Measurements from ENCODE around the gene CEACAM19.
"Not testable (repeated sequence)": the region's sequence is repeated elsewhere in the genome, so short reads cannot be mapped to it uniquely, and the experiment has no call there.

CEACAM19 gene

GRCh38 chr19:44658069-44658733 is 13.1 kb upstream of the CEACAM19 start:
- H3K4me3 Mint-ChIP-seq = no peak overlapping the region

DNA sequence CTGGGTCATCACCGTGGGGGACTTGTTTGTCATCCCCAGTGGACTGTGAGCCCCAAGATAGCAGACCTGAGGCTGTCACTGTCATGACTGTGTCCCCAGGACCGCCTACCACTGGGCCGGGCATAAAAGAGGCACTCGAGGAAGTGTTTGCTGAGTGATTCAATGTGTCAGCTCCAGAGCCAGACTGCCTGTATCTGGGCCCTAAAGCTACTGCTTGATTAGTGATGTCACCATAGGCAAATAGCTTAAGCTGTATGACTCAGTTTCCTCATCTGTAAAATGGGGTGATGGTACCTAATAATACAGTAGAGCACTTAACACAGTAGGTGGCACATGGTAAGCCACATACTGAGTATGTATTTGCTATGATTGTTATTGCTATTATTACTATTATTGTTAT is 11.2 kb upstream of the CEACAM19 start:
- Mint-ChIP-seq H3K4me3 (no peak overlapping the region), H3K4me1 (ENCODE audit: low read depth) (peaks cover 3% of the 10 kb centered on the region), H3K36me3 (ENCODE audit: low read depth) (no peaks in the 10 kb centered on the region), H3K27ac (no peak overlapping the region), H3K9me3 (no peaks in the 10 kb centered on the region), H3K27me3 (ENCODE audit: low read depth) (no peaks in the 10 kb centered on the region)

More at GRCh38 chr19:44658069-44658733, 13.1 kb upstream of the CEACAM19 start:
- Mint-ChIP-seq H3K4me1 (ENCODE audit: low read depth) (peaks cover 9% of the 10 kb centered on the region), H3K36me3 (ENCODE audit: low read depth) (no peaks in the 10 kb centered on the region), H3K27me3 (ENCODE audit: low read depth) (no peaks in the 10 kb centered on the region), H3K9me3 (no peaks in the 10 kb centered on the region), H3K27ac (no peak overlapping the region)

DNA sequence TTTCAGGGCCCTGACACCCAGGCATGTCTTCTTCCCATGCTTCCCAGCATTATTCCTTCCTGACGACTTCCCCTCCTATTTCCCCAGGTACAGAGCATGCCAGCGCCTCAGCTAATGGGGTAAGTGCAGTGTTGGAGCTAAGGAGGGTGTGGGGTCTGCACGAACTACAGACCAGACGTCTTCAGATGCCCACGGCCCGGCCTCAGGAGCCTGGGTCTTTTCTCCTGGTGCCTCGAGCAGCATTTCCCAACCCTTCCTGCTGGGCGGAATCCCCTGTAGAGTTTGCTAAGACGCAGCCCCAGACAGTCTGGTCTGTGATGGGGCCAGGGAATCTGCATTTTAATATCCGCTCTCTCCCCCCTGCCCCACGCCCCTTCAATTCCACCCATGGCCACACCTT is 10.1 kb upstream of the CEACAM19 start:
- peaks cover 3% of the 10 kb centered on the region for H3K4me1 Mint-ChIP-seq (ENCODE audit: low read depth)

DNA sequence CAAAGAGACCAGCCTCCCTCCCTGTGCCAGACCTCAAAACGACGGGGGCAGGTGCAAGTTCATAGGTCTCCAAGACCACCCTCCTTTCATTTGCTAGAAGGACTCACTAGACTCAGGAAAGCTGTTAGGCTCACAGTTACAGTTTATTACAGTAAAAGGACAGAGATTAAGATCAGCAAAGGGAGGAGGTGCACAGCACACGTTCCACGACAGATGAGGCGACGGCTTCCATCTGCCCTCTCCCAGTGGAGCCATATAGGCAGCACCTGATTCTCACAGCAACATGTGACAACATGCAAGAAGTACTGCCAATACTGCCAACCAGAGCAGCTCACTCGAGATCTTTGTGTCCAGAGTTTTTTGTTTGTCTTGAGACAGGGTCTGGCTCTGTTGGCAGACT is 9.4 kb upstream of the CEACAM19 start:
- Mint-ChIP-seq H3K4me1 (ENCODE audit: low read depth) (peaks cover 3% of the 10 kb centered on the region), H3K27ac (no peak overlapping the region), H3K27me3 (ENCODE audit: low read depth) (no peaks in the 10 kb centered on the region), H3K9me3 (no peaks in the 10 kb centered on the region), H3K4me3 (no peak overlapping the region), H3K36me3 (ENCODE audit: low read depth) (no peaks in the 10 kb centered on the region)

More for the DNA sequence above, 10.1 kb upstream of the CEACAM19 start:
- H3K9me3 Mint-ChIP-seq = no peaks in the 10 kb centered on the region
- H3K4me3 Mint-ChIP-seq = no peak overlapping the region
- H3K27me3 Mint-ChIP-seq (ENCODE audit: low read depth) = no peaks in the 10 kb centered on the region
- no peaks in the 10 kb centered on the region for H3K36me3 Mint-ChIP-seq (ENCODE audit: low read depth)
- no peak overlapping the region for H3K27ac Mint-ChIP-seq

DNA sequence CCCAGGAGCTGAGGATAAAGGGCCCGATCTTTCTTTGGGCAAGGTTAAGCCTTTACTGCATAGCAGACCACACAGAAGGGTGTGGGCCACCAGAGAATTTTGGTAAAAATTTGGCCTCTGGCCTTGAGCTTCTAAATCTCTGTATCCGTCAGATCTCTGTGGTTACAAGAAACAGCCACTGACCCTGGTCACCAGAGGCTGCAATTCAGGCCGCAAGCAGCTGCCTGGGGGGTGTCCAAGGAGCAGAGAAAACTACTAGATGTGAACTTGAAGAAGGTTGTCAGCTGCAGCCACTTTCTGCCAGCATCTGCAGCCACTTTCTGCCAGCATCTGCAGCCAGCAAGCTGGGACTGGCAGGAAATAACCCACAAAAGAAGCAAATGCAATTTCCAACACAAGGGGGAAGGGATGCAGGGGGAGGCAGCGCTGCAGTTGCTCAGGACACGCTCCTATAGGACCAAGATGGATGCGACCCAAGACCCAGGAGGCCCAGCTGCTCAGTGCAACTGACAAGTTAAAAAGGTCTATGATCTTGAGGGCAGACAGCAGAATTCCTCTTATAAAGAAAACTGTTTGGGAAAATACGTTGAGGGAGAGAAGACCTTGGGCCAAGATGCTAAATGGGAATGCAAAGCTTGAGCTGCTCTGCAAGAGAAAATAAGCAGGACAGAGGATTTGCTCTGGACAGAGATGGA is 8.4 kb upstream of the CEACAM19 start:
- no peaks in the 10 kb centered on the region for H3K27me3 Mint-ChIP-seq (ENCODE audit: low read depth)
- no peak overlapping the region for H3K27ac Mint-ChIP-seq
- no peak overlapping the region for H3K4me3 Mint-ChIP-seq
- H3K4me1 Mint-ChIP-seq (ENCODE audit: low read depth) = no peaks in the 10 kb centered on the region
- H3K36me3 Mint-ChIP-seq (ENCODE audit: low read depth) = no peaks in the 10 kb centered on the region
- H3K9me3 Mint-ChIP-seq = no peaks in the 10 kb centered on the region

DNA sequence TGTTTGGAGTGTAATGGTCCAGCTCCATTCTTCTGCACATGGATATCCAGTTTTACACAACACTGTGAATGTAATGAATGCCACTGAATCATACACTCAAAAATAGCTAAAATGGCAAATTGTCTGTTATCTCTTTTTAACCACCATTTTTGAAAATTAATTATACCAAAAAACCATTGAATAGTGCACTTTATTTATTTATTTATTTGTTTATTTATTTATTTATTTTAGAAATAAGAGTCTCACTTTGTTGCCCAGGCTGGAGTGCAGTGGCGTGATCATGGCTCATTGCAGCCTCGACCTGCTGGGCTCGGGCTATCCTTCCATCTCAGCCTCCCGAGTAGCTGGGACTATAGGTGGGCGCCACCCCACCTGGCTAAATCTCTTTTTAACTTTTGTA is 7.3 kb upstream of the CEACAM19 start:
- H3K4me1 Mint-ChIP-seq (ENCODE audit: low read depth) = no peaks in the 10 kb centered on the region
- H3K27me3 Mint-ChIP-seq (ENCODE audit: low read depth) = no peaks in the 10 kb centered on the region
- H3K27ac Mint-ChIP-seq = no peak overlapping the region
- no peak overlapping the region for H3K4me3 Mint-ChIP-seq
- H3K9me3 Mint-ChIP-seq = no peaks in the 10 kb centered on the region
- no peaks in the 10 kb centered on the region for H3K36me3 Mint-ChIP-seq (ENCODE audit: low read depth)

- H3K9me3 Mint-ChIP-seq = no peaks in the 10 kb centered on the region
- no peaks in the 10 kb centered on the region for H3K4me1 Mint-ChIP-seq (ENCODE audit: low read depth)
- no peaks in the 10 kb centered on the region for H3K36me3 Mint-ChIP-seq (ENCODE audit: low read depth)
- H3K4me3 Mint-ChIP-seq = no peak overlapping the region
- no peaks in the 10 kb centered on the region for H3K27me3 Mint-ChIP-seq (ENCODE audit: low read depth)
- no peak overlapping the region for H3K27ac Mint-ChIP-seq
Observed at GRCh38 chr19:44664976-44665375, 6.3 kb upstream of the CEACAM19 start.

GRCh38 chr19:44666852-44667556 is 4.3 kb upstream of the CEACAM19 start:
- no peaks in the 10 kb centered on the region for H3K36me3 Mint-ChIP-seq (ENCODE audit: low read depth)
- no peaks in the 10 kb centered on the region for H3K4me1 Mint-ChIP-seq (ENCODE audit: low read depth)
- H3K27ac Mint-ChIP-seq = no peak overlapping the region
- no peaks in the 10 kb centered on the region for H3K27me3 Mint-ChIP-seq (ENCODE audit: low read depth)
- no peaks in the 10 kb centered on the region for H3K9me3 Mint-ChIP-seq
- H3K4me3 Mint-ChIP-seq = no peak overlapping the region

- Mint-ChIP-seq H3K4me1 (ENCODE audit: low read depth) (no peaks in the 10 kb centered on the region), H3K27me3 (ENCODE audit: low read depth) (no peaks in the 10 kb centered on the region), H3K36me3 (ENCODE audit: low read depth) (no peaks in the 10 kb centered on the region), H3K4me3 (no peak overlapping the region), H3K27ac (no peak overlapping the region), H3K9me3 (no peaks in the 10 kb centered on the region)
Observed at GRCh38 chr19:44668985-44669764, 2.1 kb upstream of the CEACAM19 start.

DNA sequence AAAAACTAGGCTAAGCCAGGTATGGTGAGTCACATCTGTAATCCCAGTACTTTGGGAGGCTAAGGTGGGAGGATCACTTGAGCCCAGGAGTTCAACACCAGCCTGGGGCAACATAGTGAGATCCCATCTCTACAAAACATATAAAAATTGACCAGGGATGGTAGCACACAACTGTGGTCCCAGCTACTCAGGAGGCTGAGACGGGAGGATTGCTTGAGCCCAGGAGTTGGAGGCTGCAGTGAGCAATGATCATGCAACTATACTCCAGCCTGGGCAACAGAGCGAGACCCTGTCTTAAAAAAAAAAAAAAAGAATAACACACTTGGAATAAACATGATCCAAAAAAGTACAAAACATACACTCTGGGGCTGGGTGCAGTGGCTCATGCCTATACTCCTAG is 1.3 kb upstream of the CEACAM19 start:
- H3K4me3 Mint-ChIP-seq = not testable (repeated sequence)

GRCh38 chr19:44672226-44672625 is 944 bp downstream of the CEACAM19 start:
- Mint-ChIP-seq H3K36me3 (ENCODE audit: low read depth) (no peaks in the 10 kb centered on the region), H3K9me3 (no peaks in the 10 kb centered on the region), H3K27ac (no peak overlapping the region)

More for the DNA sequence above, 1.3 kb upstream of the CEACAM19 start:
- not testable (repeated sequence) for H3K27ac Mint-ChIP-seq; H3K27me3 Mint-ChIP-seq (ENCODE audit: low read depth); H3K4me1 Mint-ChIP-seq (ENCODE audit: low read depth); H3K36me3 Mint-ChIP-seq (ENCODE audit: low read depth); H3K9me3 Mint-ChIP-seq

DNA sequence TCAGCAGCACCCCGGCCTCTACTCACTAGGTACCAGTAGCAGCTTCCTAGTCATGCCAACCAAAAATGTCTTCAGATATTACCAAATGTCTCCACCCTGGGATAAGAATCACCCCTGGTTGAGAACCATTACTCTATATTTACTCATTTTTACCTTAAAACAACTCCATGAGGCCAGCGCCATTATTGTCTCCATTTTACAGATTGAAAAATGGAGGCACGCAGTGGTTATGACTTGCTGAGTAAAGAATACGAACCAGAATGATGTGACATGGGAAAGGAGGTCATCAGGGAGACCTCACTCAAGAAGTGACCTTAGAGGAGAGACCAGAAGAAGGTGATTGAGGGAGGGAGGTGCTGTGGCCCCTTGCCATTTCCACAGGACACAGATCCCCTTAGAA is 2.2 kb downstream of the CEACAM19 start:
- Mint-ChIP-seq H3K9me3 (no peaks in the 10 kb centered on the region), H3K27ac (no peak overlapping the region), H3K4me1 (ENCODE audit: low read depth) (no peaks in the 10 kb centered on the region), H3K4me3 (no peak overlapping the region), H3K27me3 (ENCODE audit: low read depth) (no peaks in the 10 kb centered on the region), H3K36me3 (ENCODE audit: low read depth) (no peaks in the 10 kb centered on the region)

More at GRCh38 chr19:44672226-44672625, 944 bp downstream of the CEACAM19 start:
- Mint-ChIP-seq H3K27me3 (ENCODE audit: low read depth) (no peaks in the 10 kb centered on the region), H3K4me3 (no peak overlapping the region), H3K4me1 (ENCODE audit: low read depth) (no peaks in the 10 kb centered on the region)

DNA sequence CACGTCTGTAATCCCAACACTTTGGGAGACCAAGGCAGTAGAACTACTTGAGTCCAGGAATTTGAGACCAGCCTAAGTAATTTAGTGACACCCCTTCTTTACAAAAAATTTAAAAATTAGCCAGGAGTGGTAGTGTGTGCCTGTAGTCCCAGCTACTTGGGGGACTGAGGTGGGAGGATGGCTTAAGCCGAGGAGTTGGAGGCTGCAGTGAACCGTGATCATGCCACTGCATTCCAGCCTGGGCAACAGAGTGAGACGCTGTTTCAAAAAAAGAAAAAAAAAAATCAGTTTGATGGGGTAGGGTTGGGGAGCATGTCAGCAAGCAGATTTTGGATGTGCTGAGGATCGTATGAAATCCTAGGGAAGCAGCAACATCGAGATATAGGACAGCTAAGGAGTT is 4.2 kb downstream of the CEACAM19 start:
- H3K36me3 Mint-ChIP-seq (ENCODE audit: low read depth) = no peaks in the 10 kb centered on the region

DNA sequence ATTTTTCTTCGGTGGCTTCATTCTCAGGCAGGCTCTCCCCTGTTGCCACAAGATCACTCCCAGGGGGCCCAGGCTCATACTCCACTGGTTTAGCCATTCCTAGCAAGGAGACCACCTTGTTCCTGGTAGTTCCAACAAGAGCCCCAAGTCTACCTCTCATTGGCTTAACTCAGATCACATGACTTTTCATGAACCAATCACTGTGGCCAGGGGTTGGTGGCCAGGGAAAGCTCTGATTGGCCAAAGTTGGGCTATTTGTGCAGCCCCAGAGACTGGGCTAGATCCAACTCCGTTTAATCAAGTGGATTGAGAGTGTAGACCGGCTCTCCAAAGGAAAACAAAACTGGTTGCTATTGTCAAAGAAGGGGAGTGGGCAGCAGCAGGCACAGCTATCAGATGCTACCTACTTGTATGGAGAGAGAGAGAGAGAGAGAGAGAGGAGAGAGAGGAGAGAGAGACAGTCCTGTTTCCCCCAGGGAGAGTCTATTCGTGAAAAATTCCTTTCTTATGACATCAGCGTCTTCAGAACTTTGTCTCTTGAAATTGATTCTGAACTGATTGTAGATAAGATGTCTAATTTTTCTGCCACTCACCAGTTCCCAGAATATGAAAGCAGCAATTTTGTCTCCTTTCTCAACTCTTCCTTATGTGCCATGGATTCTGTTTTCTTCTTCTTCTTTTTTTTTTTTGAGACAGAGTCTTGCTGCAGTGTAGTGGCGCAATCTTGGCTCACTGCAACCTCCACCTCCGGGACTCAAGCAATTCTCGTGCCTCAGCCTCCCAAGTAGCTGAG is 5.9 kb downstream of the CEACAM19 start:
- Mint-ChIP-seq H3K9me3 (no peaks in the 10 kb centered on the region), H3K27ac (no peak overlapping the region), H3K4me1 (ENCODE audit: low read depth) (no peaks in the 10 kb centered on the region), H3K27me3 (ENCODE audit: low read depth) (no peaks in the 10 kb centered on the region), H3K4me3 (no peak overlapping the region), H3K36me3 (ENCODE audit: low read depth) (no peaks in the 10 kb centered on the region)

More for the DNA sequence above, 4.2 kb downstream of the CEACAM19 start:
- no peak overlapping the region for H3K4me3 Mint-ChIP-seq
- H3K27me3 Mint-ChIP-seq (ENCODE audit: low read depth) = no peaks in the 10 kb centered on the region
- no peaks in the 10 kb centered on the region for H3K9me3 Mint-ChIP-seq
- H3K27ac Mint-ChIP-seq = no peak overlapping the region
- no peaks in the 10 kb centered on the region for H3K4me1 Mint-ChIP-seq (ENCODE audit: low read depth)
